Upper lobe of left lung (tissue), 6 donors: ENCODE measurements around the gene TUBB1. TPM values are rescaled to one million over a fixed set of nuclear protein-coding genes. Genes with fewer than 3 reads are reported as not detected.

Experiments
- ATAC-seq, 2 donors: fragments of 200-7000 bp; cut with Tn5 transposase; one replicate each; pipeline ENCODE4 v1.9.1; 2022; ENCODE audit warnings: mild to moderate bottlenecking in 2 of 2, moderate library complexity in 2 of 2; ENCODE audit not compliant: low FRiP score in 2 of 2
- DNase-seq, 2 donors: peaks; one replicate each; pipeline ENCODE4 v3.0.0-alpha.2; 2019 to 2020
- H3K27ac ChIP-seq, 4 donors: fragments of 200-600 bp; sonication (generic); one replicate each; pipeline ENCODE4 v1.5.1; 2016 to 2019
- H3K27me3 ChIP-seq, 4 donors: fragments of 200-600 bp; sonication (generic); one replicate each; pipeline ENCODE4 v1.5.1; 2017 to 2019
- H3K36me3 ChIP-seq, 4 donors: fragments of 200-600 bp; sonication (generic); one replicate each; pipeline ENCODE4 v1.5.1; 2016 to 2019
- H3K4me1 ChIP-seq, 4 donors: fragments of 200-600 bp; sonication (generic); one replicate each; pipeline ENCODE4 v1.5.1; 2018 to 2019
- H3K4me3 ChIP-seq, 4 donors: fragments of 200-600 bp; sonication (generic); one replicate each; pipeline ENCODE4 v1.5.1; 2017 to 2019; ENCODE audit warnings: mild to moderate bottlenecking in 2 of 4, moderate library complexity in 1 of 4
- H3K9me3 ChIP-seq, 4 donors: fragments of 200-600 bp; sonication (generic); one replicate each; pipeline ENCODE4 v1.5.1; 2018 to 2019
- EP300 ChIP-seq, 4 donors: sonication (generic); formaldehyde crosslinking; IDR thresholded peaks; one replicate each; pipeline ENCODE4 v1.5.1; 2017; ENCODE audit warnings: antibody characterized with exemption in 4 of 4, control low read depth in 2 of 4
- POLR2A ChIP-seq, 4 donors: fragments of 450-650 bp; IDR thresholded peaks; one replicate each; pipeline ENCODE4 v1.5.1; 2016 to 2017; ENCODE audit warnings: antibody characterized with exemption in 4 of 4, mild to moderate bottlenecking in 2 of 4
- POLR2AphosphoS5 ChIP-seq, 2 donors: sonication (generic); formaldehyde crosslinking; IDR thresholded peaks; one replicate each; pipeline ENCODE4 v1.5.1; 2017; ENCODE audit warnings: antibody characterized with exemption in 2 of 2
- WGBS, 2 donors: methylation state at CpG; one replicate each; pipeline ENCODE4 v1.1.5; 2017 to 2018; 5-methylcytosine and 5-hydroxymethylcytosine counted together
- total RNA-seq, 6 donors: library from RNA; depleted of rRNA in 4 of 6; stranded (reverse); fragments of >200 nt in 4 of 6; gene quantifications; one replicate each; pipeline versions ENCODE4 v1.1.0 to v1.2.1, GENCODE V29; 2016 to 2021
- TF ChIP-seq, protein P1 (sequence below), 6 experiments: fragments of 450-650 bp in 4 of 6; fragments of 200-600 bp in 2 of 6; sonication (generic) in 2 of 6; IDR thresholded peaks; one replicate each; pipeline ENCODE4 v1.5.1; 2016 to 2019; ENCODE audit warnings: antibody characterized with exemption in 6 of 6
- donor health status: DM: no; HTN: no; CAD: no; lungs with moderate emphysema.
- donor health status: DM: no; HTN: yes; CAD: no; lungs with severe emphysema.

Gene TUBB1
- total RNA-seq, 6 donors from 2014 or later: 1.5 to 9.3 (median 2.6) TPM

DNA sequence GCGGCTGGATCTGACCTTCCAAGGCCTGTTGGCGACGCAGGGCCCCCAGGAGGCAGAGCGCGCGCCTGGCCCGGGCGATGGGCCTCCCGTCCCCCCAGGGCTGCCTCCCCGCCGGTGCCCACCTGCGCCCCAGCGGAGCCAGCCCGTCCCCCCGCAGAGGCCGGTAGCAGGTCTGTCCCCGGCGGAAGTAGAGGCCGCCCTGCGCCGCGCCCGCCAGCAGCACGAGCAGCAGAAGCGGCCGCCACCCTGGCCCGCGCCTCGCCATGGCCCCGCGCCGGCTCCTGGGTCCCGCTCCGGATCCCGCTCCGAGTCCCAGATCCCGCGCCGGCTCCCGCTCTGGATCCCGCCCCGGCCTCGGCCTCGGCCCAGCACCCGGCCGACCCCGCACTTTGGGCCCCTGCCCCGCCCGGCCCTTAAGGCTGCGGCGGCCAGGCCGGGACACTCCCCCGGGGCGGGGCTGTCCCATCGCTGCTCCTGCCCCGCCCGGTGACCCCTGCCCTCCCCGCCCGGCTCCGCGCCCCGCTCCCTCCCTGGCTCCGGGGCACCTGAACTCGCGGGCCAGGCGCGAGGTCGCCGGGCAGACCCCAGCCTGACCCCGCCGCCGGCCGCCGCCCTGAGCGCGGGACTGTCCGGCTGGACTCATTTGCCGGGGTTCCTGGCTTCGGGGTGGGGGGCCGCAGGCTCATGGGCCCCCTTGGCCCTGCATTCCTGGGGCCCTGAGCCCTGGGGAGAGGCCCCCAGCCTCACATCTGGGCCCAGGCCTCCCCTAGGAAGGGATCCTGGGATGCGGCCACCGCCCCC is 12.2 kb upstream of the TUBB1 start, which contains the start of gene CTSZ:
Gene CTSZ, minus strand, starts transcription at position 391 of the 801 bp plus-strand sequence. Its CDS starts 126 bp downstream, at position 265.
- peak; percentile 82 to 94 for DNase-seq
- peak; percentile 52 to 86 for ATAC-seq
- peaks cover 49 to 58% (median 56%) of the 10 kb centered on the region in 4 donors for H3K4me1 ChIP-seq

DNA sequence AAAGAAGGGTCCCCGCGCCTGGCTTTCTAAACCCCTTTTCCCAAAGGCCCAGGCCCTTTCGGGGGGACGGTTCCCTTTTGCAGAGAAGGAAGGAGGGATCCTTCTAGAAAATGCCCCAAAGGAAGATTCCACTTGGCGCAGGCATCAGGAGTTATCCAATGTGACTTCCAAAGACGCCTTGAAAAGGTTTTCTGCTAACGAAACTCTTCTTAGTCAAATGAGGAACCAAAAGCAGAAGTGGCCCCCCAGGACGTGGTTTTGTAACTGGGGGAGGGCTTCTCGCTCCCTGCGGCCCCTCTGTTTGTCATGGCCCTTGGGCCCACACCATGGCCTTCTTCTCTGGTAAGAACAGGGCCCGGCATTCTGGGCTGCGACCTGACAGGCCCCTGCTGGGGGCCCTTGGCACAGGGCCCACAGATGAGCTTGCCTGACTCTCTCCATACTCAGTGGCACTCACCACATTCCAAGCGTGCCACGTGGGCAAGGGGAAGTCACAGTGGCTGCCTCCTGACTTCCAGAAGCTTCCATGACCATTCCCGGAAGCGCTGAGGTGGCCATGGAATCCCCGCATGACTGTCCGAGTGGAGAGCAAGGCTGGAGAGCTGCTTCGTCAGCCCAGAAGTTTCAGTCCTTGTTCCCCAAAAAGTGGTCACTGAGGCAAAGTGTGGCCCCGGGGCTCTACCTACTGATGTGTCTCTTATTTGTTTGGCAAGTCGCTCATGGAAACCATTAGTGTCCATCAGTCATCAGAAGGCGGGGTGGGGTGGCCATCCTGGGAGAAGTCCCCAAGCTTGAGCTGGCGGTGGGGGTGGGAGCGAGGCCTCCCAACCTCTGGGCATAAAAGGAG is 11.3 kb upstream of the TUBB1 start:
- TF ChIP-seq POLR2A (IDR thresholded peaks at IDR 0.05) (no peak), EP300 (IDR thresholded peaks at IDR 0.05) (no peak), POLR2AphosphoS5 (IDR thresholded peaks at IDR 0.05) (peak in 1 of 2 donors; percentile 6)
- TF ChIP-seq, protein P1, sequence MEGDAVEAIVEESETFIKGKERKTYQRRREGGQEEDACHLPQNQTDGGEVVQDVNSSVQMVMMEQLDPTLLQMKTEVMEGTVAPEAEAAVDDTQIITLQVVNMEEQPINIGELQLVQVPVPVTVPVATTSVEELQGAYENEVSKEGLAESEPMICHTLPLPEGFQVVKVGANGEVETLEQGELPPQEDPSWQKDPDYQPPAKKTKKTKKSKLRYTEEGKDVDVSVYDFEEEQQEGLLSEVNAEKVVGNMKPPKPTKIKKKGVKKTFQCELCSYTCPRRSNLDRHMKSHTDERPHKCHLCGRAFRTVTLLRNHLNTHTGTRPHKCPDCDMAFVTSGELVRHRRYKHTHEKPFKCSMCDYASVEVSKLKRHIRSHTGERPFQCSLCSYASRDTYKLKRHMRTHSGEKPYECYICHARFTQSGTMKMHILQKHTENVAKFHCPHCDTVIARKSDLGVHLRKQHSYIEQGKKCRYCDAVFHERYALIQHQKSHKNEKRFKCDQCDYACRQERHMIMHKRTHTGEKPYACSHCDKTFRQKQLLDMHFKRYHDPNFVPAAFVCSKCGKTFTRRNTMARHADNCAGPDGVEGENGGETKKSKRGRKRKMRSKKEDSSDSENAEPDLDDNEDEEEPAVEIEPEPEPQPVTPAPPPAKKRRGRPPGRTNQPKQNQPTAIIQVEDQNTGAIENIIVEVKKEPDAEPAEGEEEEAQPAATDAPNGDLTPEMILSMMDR (IDR thresholded peaks at IDR 0.05): no peak
- DNase-seq (peak; percentile 62 to 66), ATAC-seq (peak in 1 of 2 donors; percentile 43)
- Histone ChIP-seq H3K9me3 (no peaks in the 10 kb centered on the region), H3K27me3 (no peaks in the 10 kb centered on the region), H3K27ac (peak overlapping the region; percentile 86 to 95 (median 92)), H3K36me3 (peaks cover 0 to 6% (median 2%) of the 10 kb centered on the region in 4 donors), H3K4me1 (peaks cover 49 to 58% (median 56%) of the 10 kb centered on the region in 4 donors), H3K4me3 (peak overlapping the region in 3 of 4 donors; percentile 69 to 89 (median 76))
- 83 to 88% methylated on average over 22 to 24 of the region's 24 CpGs for WGBS, 2 donors

More for the DNA sequence above, 12.2 kb upstream of the TUBB1 start, which contains the start of gene CTSZ:
- Histone ChIP-seq H3K36me3 (peaks cover 0 to 12% (median 5%) of the 10 kb centered on the region in 4 donors), H3K27me3 (no peaks in the 10 kb centered on the region), H3K4me3 (peak within 1 kb of the TSS; percentile 69 to 89 (median 78)), H3K9me3 (no peaks in the 10 kb centered on the region), H3K27ac (peak within 1 kb of the TSS; percentile 86 to 95 (median 92))
- peak in 3 of 4 donors; percentile 52 to 87 (median 73) for TF ChIP-seq POLR2A (IDR thresholded peaks at IDR 0.05)
- peak in 1 of 2 donors; percentile 56 for TF ChIP-seq POLR2AphosphoS5 (IDR thresholded peaks at IDR 0.05)
- TF ChIP-seq EP300 (IDR thresholded peaks at IDR 0.05): no peak
- TF ChIP-seq, protein P1 (IDR thresholded peaks at IDR 0.05): no peak
- WGBS, 2 donors: 14 to 18% methylated on average over 12 to 28 of the region's 82 CpGs

DNA sequence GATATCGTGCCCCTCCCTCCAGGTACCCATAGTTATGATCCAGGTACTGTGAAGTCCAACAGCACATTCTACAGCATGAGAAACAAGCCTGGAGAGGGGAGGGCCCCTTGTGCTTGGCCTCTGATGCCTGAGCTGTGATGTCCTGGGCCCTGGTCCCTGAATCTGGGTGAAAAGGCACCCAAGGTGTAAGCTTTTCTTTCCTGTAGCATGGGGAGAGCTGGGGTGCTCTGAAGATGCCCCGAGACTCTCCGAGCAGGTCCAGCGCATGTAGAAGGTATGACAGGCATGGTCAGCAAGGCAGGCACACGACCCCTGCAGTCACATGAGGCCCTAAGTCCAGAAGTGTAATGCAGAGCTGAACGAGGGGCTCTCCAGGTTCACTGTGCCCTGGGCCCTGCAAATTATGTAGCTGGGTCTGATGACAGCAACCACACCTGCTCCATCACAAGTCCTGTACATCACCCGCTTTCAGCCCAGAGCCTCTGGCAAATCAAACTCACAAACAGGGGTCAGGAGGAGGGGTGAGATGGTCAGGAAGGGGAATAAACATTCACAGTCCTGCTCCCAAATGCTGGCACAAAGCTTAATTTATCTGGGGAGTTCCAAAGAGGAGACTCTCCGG is 10.4 kb upstream of the TUBB1 start:
- Histone ChIP-seq H3K27me3 (no peaks in the 10 kb centered on the region), H3K4me1 (peaks cover 47 to 57% (median 52%) of the 10 kb centered on the region in 4 donors), H3K36me3 (peaks cover 0 to 3% (median 0%) of the 10 kb centered on the region in 4 donors), H3K27ac (peak overlapping the region; percentile 86 to 95 (median 92)), H3K9me3 (no peaks in the 10 kb centered on the region), H3K4me3 (no peak overlapping the region)
- no peak for TF ChIP-seq POLR2A (IDR thresholded peaks at IDR 0.05)
- TF ChIP-seq POLR2AphosphoS5 (IDR thresholded peaks at IDR 0.05): no peak
- no peak for TF ChIP-seq EP300 (IDR thresholded peaks at IDR 0.05)
- TF ChIP-seq, protein P1 (IDR thresholded peaks at IDR 0.05): no peak
- WGBS, 2 donors: 76 to 81% methylated on average over 4 to 8 of the region's 8 CpGs
- DNase-seq (peak in 1 of 2 donors; percentile 18), ATAC-seq (no peak)

DNA sequence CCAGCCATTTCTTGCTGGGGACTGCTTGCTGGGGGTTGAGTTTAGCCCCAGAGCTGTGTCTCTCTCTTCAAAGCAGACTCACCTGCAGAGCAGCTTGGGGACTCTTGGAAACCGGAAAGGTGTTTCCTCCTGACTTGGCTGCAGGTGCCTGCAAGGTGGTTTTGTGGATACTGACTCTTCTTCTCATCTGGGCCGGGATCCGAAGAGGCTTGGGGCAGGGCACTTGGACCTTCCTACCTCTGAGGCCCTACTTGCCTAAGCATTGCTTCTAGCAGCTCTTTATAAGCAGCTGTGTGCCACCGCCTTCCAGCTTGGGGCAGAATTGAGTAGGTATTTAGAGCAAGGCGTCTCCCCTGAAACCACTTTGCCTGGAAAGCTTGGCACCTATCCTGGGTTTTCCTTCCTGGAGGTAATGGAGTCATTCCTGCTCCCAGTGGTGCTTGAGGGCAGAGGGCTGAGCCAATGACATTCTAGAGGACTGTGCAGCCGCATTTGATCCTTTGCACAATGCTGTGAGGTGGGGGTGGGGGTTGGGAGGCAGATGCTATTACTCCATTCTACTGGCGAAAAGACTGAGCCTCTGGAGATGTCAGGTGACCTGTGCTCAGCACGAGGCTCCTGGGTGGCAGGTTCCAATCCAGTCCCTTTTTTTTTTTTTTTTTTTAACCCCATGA is 8.8 kb upstream of the TUBB1 start:
- Histone ChIP-seq H3K27ac (peak overlapping the region; percentile 56 to 67 (median 58)), H3K27me3 (no peaks in the 10 kb centered on the region), H3K36me3 (no peaks in the 10 kb centered on the region), H3K9me3 (no peaks in the 10 kb centered on the region), H3K4me3 (no peak overlapping the region), H3K4me1 (peaks cover 31 to 41% (median 37%) of the 10 kb centered on the region in 4 donors)
- WGBS, 2 donors: 53 to 74% methylated on average over 8 of the region's 8 CpGs
- peak in 1 of 2 donors; percentile 64 for ATAC-seq
- DNase-seq: peak in 1 of 2 donors; percentile 86
- peak in 1 of 4 donors; percentile 9 for TF ChIP-seq POLR2A (IDR thresholded peaks at IDR 0.05)
- TF ChIP-seq, protein P1 (IDR thresholded peaks at IDR 0.05): no peak
